Hepatocyte (in vitro differentiated cells): ENCODE measurements around the gene MEF2A.

Source experiments
- CTCF ChIP-seq: fragments of 200-600 bp; sonication (generic); IDR thresholded peaks from 2 replicates; pipeline ENCODE4 v1.5.1; 2016; ENCODE audit warnings: antibody characterized with exemption, mild to moderate bottlenecking; ENCODE audit not compliant: poor library complexity
- EZH2 ChIP-seq: fragments of 200-600 bp; sonication (generic); IDR thresholded peaks from 2 replicates; pipeline ENCODE4 v1.6.1; 2016; ENCODE audit warnings: antibody characterized with exemption, mild to moderate bottlenecking, borderline replicate concordance
- EZH2phosphoT487 ChIP-seq: fragments of 200-600 bp; sonication (generic); IDR thresholded peaks from one replicate; pipeline ENCODE4 v1.6.1; 2018; ENCODE audit warnings: antibody characterized with exemption, mild to moderate bottlenecking, low read depth, moderate library complexity; ENCODE audit not compliant: unreplicated experiment, severe bottlenecking

GRCh38 chr15:99605490-99605931, 39.7 kb downstream of the MEF2A start:
- TF ChIP-seq CTCF (no peak), EZH2 (no peak), EZH2phosphoT487 (no peak)
